OCI-LY1 (cell line): ENCODE measurements around the gene ARHGAP44.

Source experiments
- H2AFZ ChIP-seq: fragments of 200-600 bp; sonication (generic), shearing (Covaris generic); 2 replicates; pipeline ENCODE4 v1.6.0; 2014; ENCODE audit warnings: antibody characterized with exemption, mild to moderate bottlenecking, low read length
- H3F3A ChIP-seq: fragments of 200-600 bp; sonication (generic), shearing (Covaris generic); 2 replicates; pipeline ENCODE4 v1.6.0; 2014; ENCODE audit warnings: mild to moderate bottlenecking, antibody characterized with exemption, low read length, moderate library complexity; ENCODE audit not compliant: insufficient read depth
- H3K27ac ChIP-seq: fragments of 200-600 bp; sonication (generic); 2 replicates; pipeline ENCODE4 v1.5.1; 2014; ENCODE audit warnings: low read length, mixed run types, mild to moderate bottlenecking, low read depth; ENCODE audit not compliant: poor library complexity, severe bottlenecking
- H3K27me3 ChIP-seq: fragments of 200-600 bp; sonication (generic); 2 replicates; pipeline ENCODE4 v1.6.0; 2014; ENCODE audit warnings: antibody characterized with exemption, mild to moderate bottlenecking, low read length, moderate library complexity; ENCODE audit not compliant: insufficient read depth
- H3K36me3 ChIP-seq: fragments of 200-600 bp; sonication (generic); 2 replicates; pipeline ENCODE4 v1.6.1; 2014; ENCODE audit warnings: mild to moderate bottlenecking, antibody characterized with exemption, low read length, moderate library complexity, mixed read lengths; ENCODE audit not compliant: insufficient read depth
- H3K4me1 ChIP-seq: fragments of 200-600 bp; sonication (generic); 2 replicates; pipeline ENCODE4 v1.5.1; 2014; ENCODE audit warnings: mild to moderate bottlenecking, low read length, moderate library complexity; ENCODE audit not compliant: insufficient read depth, severe bottlenecking
- H3K4me2 ChIP-seq: fragments of 200-600 bp; sonication (generic), shearing (Covaris generic); 2 replicates; pipeline ENCODE4 v1.6.1; 2014; ENCODE audit warnings: low read length
- H3K4me3 ChIP-seq: fragments of 200-600 bp; sonication (generic); 2 replicates; pipeline ENCODE4 v1.5.1; 2014; ENCODE audit warnings: low read length, low read depth, mild to moderate bottlenecking, mixed read lengths; ENCODE audit not compliant: poor library complexity, severe bottlenecking
- H3K79me2 ChIP-seq: fragments of 200-600 bp; shearing (Covaris generic); 2 replicates; pipeline ENCODE4 v1.6.1; 2016; ENCODE audit warnings: mixed run types, low read length, mixed read lengths; ENCODE audit not compliant: insufficient read depth
- H3K9ac ChIP-seq: fragments of 200-600 bp; sonication (generic), shearing (Covaris generic); 2 replicates; pipeline ENCODE4 v1.6.1; 2014; ENCODE audit warnings: mild to moderate bottlenecking, low read length, mixed read lengths
- H3K9me2 ChIP-seq: fragments of 200-600 bp; sonication (generic), shearing (Covaris generic); 2 replicates; pipeline ENCODE4 v1.6.1; 2014; ENCODE audit warnings: low read depth, mild to moderate bottlenecking, low read length, mixed read lengths
- H3K9me3 ChIP-seq: fragments of 200-600 bp; shearing (Covaris generic); 2 replicates; pipeline ENCODE4 v1.6.1; 2014; ENCODE audit warnings: low read length, mixed read lengths
- H4K20me1 ChIP-seq: fragments of 200-600 bp; sonication (generic), shearing (Covaris generic); 2 replicates; pipeline ENCODE4 v1.6.0; 2016; ENCODE audit warnings: mild to moderate bottlenecking, low read length; ENCODE audit not compliant: insufficient read depth
- CTCF ChIP-seq: fragments of 200-600 bp; sonication (generic), shearing (Covaris generic); IDR thresholded peaks from 2 replicates; pipeline ENCODE4 v1.5.1; 2017; ENCODE audit warnings: mild to moderate bottlenecking, antibody characterized with exemption, low read length, moderate library complexity, mixed read lengths
- EZH2 ChIP-seq: fragments of 200-600 bp; sonication (generic), shearing (Covaris generic); IDR thresholded peaks from 2 replicates; pipeline ENCODE4 v1.8.0; 2017; ENCODE audit warnings: borderline replicate concordance, mixed run types, mild to moderate bottlenecking, antibody characterized with exemption, low read length, moderate library complexity, mixed read lengths

ARHGAP44 gene

GRCh38 chr17:12756786-12757185, 32.5 kb upstream of the ARHGAP44 start:
- Histone ChIP-seq H4K20me1 (no peaks in the 10 kb centered on the region), H3K36me3 (no peaks in the 10 kb centered on the region), H3F3A (no peaks in the 10 kb centered on the region), H3K4me3 (no peak overlapping the region), H3K4me1 (no peaks in the 10 kb centered on the region), H3K27ac (no peak overlapping the region), H3K9me2 (no peaks in the 10 kb centered on the region), H3K9ac (no peak overlapping the region), H2AFZ (no peak overlapping the region), H3K79me2 (no peaks in the 10 kb centered on the region), H3K4me2 (no peak overlapping the region), H3K9me3 (no peaks in the 10 kb centered on the region), H3K27me3 (no peaks in the 10 kb centered on the region)
- no peak for TF ChIP-seq EZH2
- TF ChIP-seq CTCF: no peak

- Histone ChIP-seq H3K9me2 (no peaks in the 10 kb centered on the region), H3K4me3 (no peak overlapping the region), H3K4me2 (no peak overlapping the region), H4K20me1 (no peaks in the 10 kb centered on the region), H3K79me2 (no peaks in the 10 kb centered on the region), H3K36me3 (no peaks in the 10 kb centered on the region), H3K9me3 (no peaks in the 10 kb centered on the region), H3K27me3 (no peaks in the 10 kb centered on the region), H2AFZ (no peak overlapping the region), H3F3A (no peaks in the 10 kb centered on the region), H3K27ac (no peak overlapping the region), H3K9ac (no peak overlapping the region), H3K4me1 (no peaks in the 10 kb centered on the region)
- TF ChIP-seq CTCF (no peak), EZH2 (no peak)
Measured at GRCh38 chr17:12759090-12759489, 30.2 kb upstream of the ARHGAP44 start.

GRCh38 chr17:12765548-12765947, 23.8 kb upstream of the ARHGAP44 start:
- Histone ChIP-seq H3K4me3 (no peak overlapping the region), H3K4me2 (no peak overlapping the region)
- no peak for TF ChIP-seq CTCF
- TF ChIP-seq EZH2: no peak

More at GRCh38 chr17:12765548-12765947, 23.8 kb upstream of the ARHGAP44 start:
- H3K36me3 ChIP-seq: no peaks in the 10 kb centered on the region
- no peak overlapping the region for H3K9ac ChIP-seq
- H3K27ac ChIP-seq: no peak overlapping the region
- no peaks in the 10 kb centered on the region for H3F3A ChIP-seq
- H4K20me1 ChIP-seq: no peaks in the 10 kb centered on the region
- no peak overlapping the region for H2AFZ ChIP-seq
- no peaks in the 10 kb centered on the region for H3K4me1 ChIP-seq
- H3K9me2 ChIP-seq: no peaks in the 10 kb centered on the region
- no peaks in the 10 kb centered on the region for H3K9me3 ChIP-seq
- no peaks in the 10 kb centered on the region for H3K79me2 ChIP-seq
- H3K27me3 ChIP-seq: no peaks in the 10 kb centered on the region
